T-helper 2 cell treated with Interferon-gamma antibody and Interleukin-4, amounts not matched to agents 5 μg/mL and 100 μg/mL, for 36 hours (primary cell): ENCODE data around the gene CFD.
"Not testable (repeated sequence)": the region's sequence is repeated elsewhere in the genome, so short reads cannot be mapped to it uniquely, and the experiment has no call there.

Experiments used
- DNase-seq: peaks from one replicate; pipeline ENCODE4 v3.0.0; 2021; ENCODE audit warnings: low spot score
- H3K27ac Mint-ChIP-seq: one replicate; pipeline ENCODE4 v1.8.0; 2021; ENCODE audit warnings: mild to moderate bottlenecking, mixed read lengths
- H3K27me3 Mint-ChIP-seq: one replicate; pipeline ENCODE4 v1.8.0; 2021; ENCODE audit warnings: low read depth, mixed read lengths
- H3K36me3 Mint-ChIP-seq: one replicate; pipeline ENCODE4 v1.8.0; 2021; ENCODE audit warnings: low read depth, mixed read lengths
- H3K4me1 Mint-ChIP-seq: one replicate; pipeline ENCODE4 v1.8.0; 2021; ENCODE audit warnings: low read depth, mixed read lengths
- H3K4me3 Mint-ChIP-seq: one replicate; pipeline ENCODE4 v1.8.0; 2022; ENCODE audit warnings: mild to moderate bottlenecking, moderate library complexity, mixed read lengths
- H3K9me3 Mint-ChIP-seq: one replicate; pipeline ENCODE4 v1.8.0; 2021; ENCODE audit warnings: mixed read lengths

The CFD gene

GRCh38 chr19:820212-820611 lies 39.3 kb upstream of the CFD start:
- Mint-ChIP-seq H3K27me3 (peaks cover 28% of the 10 kb centered on the region), H3K36me3 (peaks cover 12% of the 10 kb centered on the region)
- H3K4me3 Mint-ChIP-seq, DNase-seq, H3K27ac Mint-ChIP-seq, H3K4me1 Mint-ChIP-seq, H3K9me3 Mint-ChIP-seq: not testable (repeated sequence)

- DNase-seq, result no peak
- Mint-ChIP-seq H3K4me3 (no peak overlapping the region), H3K4me1 (no peaks in the 10 kb centered on the region), H3K27me3 (peaks cover 28% of the 10 kb centered on the region), H3K27ac (no peak overlapping the region), H3K36me3 (peaks cover 6% of the 10 kb centered on the region), H3K9me3 (peaks cover 7% of the 10 kb centered on the region)
Measured at GRCh38 chr19:821231-821824, 38.1 kb upstream of the CFD start.

- Mint-ChIP-seq H3K36me3 (peaks cover under 1% of the 10 kb centered on the region), H3K4me1 (no peaks in the 10 kb centered on the region)
Measured at GRCh38 chr19:821825-822503, 37.5 kb upstream of the CFD start, which contains the start of gene PLPPR3. TSS of gene PLPPR3 (minus strand) at chr19:821955. CDS start at chr19:821559, 396 bp downstream.

GRCh38 chr19:823565-824121 lies 35.8 kb upstream of the CFD start:
- Mint-ChIP-seq H3K36me3 (no peaks in the 10 kb centered on the region), H3K4me3 (no peak overlapping the region), H3K9me3 (no peaks in the 10 kb centered on the region), H3K27ac (no peak overlapping the region), H3K27me3 (peaks cover 28% of the 10 kb centered on the region), H3K4me1 (no peaks in the 10 kb centered on the region)
- DNase-seq, result no peak

More at GRCh38 chr19:821825-822503, 37.5 kb upstream of the CFD start, which contains the start of gene PLPPR3:
- DNase-seq, result no peak
- no peak within 1 kb of the TSS for H3K4me3 Mint-ChIP-seq
- no peak within 1 kb of the TSS for H3K27ac Mint-ChIP-seq
- H3K27me3 Mint-ChIP-seq, result peaks cover 28% of the 10 kb centered on the region
- peaks cover 1% of the 10 kb centered on the region for H3K9me3 Mint-ChIP-seq

- H3K4me3 Mint-ChIP-seq, result no peak overlapping the region
- no peak for DNase-seq
- no peaks in the 10 kb centered on the region for H3K9me3 Mint-ChIP-seq
- H3K36me3 Mint-ChIP-seq, result no peaks in the 10 kb centered on the region
- no peak overlapping the region for H3K27ac Mint-ChIP-seq
- peaks cover 23% of the 10 kb centered on the region for H3K27me3 Mint-ChIP-seq
- H3K4me1 Mint-ChIP-seq, result no peaks in the 10 kb centered on the region
Measured at GRCh38 chr19:824885-825284, 34.6 kb upstream of the CFD start.

GRCh38 chr19:825897-826644 lies 33.4 kb upstream of the CFD start:
- no peaks in the 10 kb centered on the region for H3K36me3 Mint-ChIP-seq
- no peak overlapping the region for H3K27ac Mint-ChIP-seq
- no peaks in the 10 kb centered on the region for H3K9me3 Mint-ChIP-seq
- H3K4me1 Mint-ChIP-seq, result no peaks in the 10 kb centered on the region
- no peak for DNase-seq
- H3K4me3 Mint-ChIP-seq, result no peak overlapping the region
- peaks cover 14% of the 10 kb centered on the region for H3K27me3 Mint-ChIP-seq

- Mint-ChIP-seq H3K4me3 (no peak overlapping the region), H3K36me3 (no peaks in the 10 kb centered on the region), H3K27me3 (peaks cover 14% of the 10 kb centered on the region), H3K9me3 (no peaks in the 10 kb centered on the region), H3K27ac (no peak overlapping the region), H3K4me1 (no peaks in the 10 kb centered on the region)
- no peak for DNase-seq
Measured at GRCh38 chr19:827314-827709, 32.2 kb upstream of the CFD start.

- no peak within 1 kb of the TSS for H3K27ac Mint-ChIP-seq
Measured at GRCh38 chr19:827710-828321, 31.6 kb upstream of the CFD start, which contains the start of gene AZU1. TSS of gene AZU1 (plus strand) at chr19:827837. CDS start at chr19:827847, 10 bp downstream.

GRCh38 chr19:829129-829758 lies 30.2 kb upstream of the CFD start:
- Mint-ChIP-seq H3K36me3 (no peaks in the 10 kb centered on the region), H3K27ac (no peak overlapping the region), H3K4me1 (no peaks in the 10 kb centered on the region)

More at GRCh38 chr19:827710-828321, 31.6 kb upstream of the CFD start, which contains the start of gene AZU1:
- no peaks in the 10 kb centered on the region for H3K9me3 Mint-ChIP-seq
- H3K27me3 Mint-ChIP-seq, result peaks cover 11% of the 10 kb centered on the region
- no peaks in the 10 kb centered on the region for H3K36me3 Mint-ChIP-seq
- no peak within 1 kb of the TSS for H3K4me3 Mint-ChIP-seq
- H3K4me1 Mint-ChIP-seq, result no peaks in the 10 kb centered on the region
- no peak for DNase-seq

GRCh38 chr19:831407-832369 lies 27.8 kb upstream of the CFD start:
- Mint-ChIP-seq H3K9me3 (no peaks in the 10 kb centered on the region), H3K36me3 (no peaks in the 10 kb centered on the region), H3K4me3 (no peak overlapping the region), H3K4me1 (peaks cover 2% of the 10 kb centered on the region), H3K27me3 (peaks cover 5% of the 10 kb centered on the region), H3K27ac (no peak overlapping the region)
- DNase-seq, result no peak

More at GRCh38 chr19:829129-829758, 30.2 kb upstream of the CFD start:
- H3K9me3 Mint-ChIP-seq, result no peaks in the 10 kb centered on the region
- H3K4me3 Mint-ChIP-seq, result no peak overlapping the region
- DNase-seq, result no peak
- no peaks in the 10 kb centered on the region for H3K27me3 Mint-ChIP-seq

- no peaks in the 10 kb centered on the region for H3K36me3 Mint-ChIP-seq
- peaks cover 5% of the 10 kb centered on the region for H3K27me3 Mint-ChIP-seq
- no peak overlapping the region for H3K4me3 Mint-ChIP-seq
- no peak overlapping the region for H3K27ac Mint-ChIP-seq
- no peak for DNase-seq
- H3K4me1 Mint-ChIP-seq, result peaks cover 2% of the 10 kb centered on the region
- no peaks in the 10 kb centered on the region for H3K9me3 Mint-ChIP-seq
Measured at GRCh38 chr19:834216-834615, 25.2 kb upstream of the CFD start.

- Mint-ChIP-seq H3K27me3 (peaks cover 5% of the 10 kb centered on the region), H3K4me3 (no peak overlapping the region), H3K36me3 (no peaks in the 10 kb centered on the region), H3K4me1 (peaks cover 2% of the 10 kb centered on the region), H3K9me3 (no peaks in the 10 kb centered on the region), H3K27ac (no peak overlapping the region)
- DNase-seq, result no peak
Measured at GRCh38 chr19:835210-835810, 24.2 kb upstream of the CFD start.
